GM13977 (cell line): ENCODE measurements around the gene DUSP1.

Experiments used
- DNase-seq: peaks from one replicate; pipeline ENCODE4 v3.0.0; 2012; ENCODE audit warnings: low spot score
- in situ Hi-C: fragments of 300-500 bp; cut with MboI; formaldehyde crosslinking; loops from one replicate; pipeline ENCODE4 v1.12.0; 2022; ENCODE audit warnings: low sequenced_read_pairs, low pct_unique_long_range_greater_than_20kb, mixed read lengths, inconsistent platforms; ENCODE audit not compliant: unreplicated experiment
- TF ChIP-seq, protein P1 (sequence below): IDR thresholded peaks from 2 replicates; pipeline ENCODE4 v1.5.1; 2012; ENCODE audit warnings: mild to moderate bottlenecking, control low read depth; ENCODE audit not compliant: insufficient read depth; ENCODE audit errors: extremely low read depth, missing control alignments

The DUSP1 gene

DNA sequence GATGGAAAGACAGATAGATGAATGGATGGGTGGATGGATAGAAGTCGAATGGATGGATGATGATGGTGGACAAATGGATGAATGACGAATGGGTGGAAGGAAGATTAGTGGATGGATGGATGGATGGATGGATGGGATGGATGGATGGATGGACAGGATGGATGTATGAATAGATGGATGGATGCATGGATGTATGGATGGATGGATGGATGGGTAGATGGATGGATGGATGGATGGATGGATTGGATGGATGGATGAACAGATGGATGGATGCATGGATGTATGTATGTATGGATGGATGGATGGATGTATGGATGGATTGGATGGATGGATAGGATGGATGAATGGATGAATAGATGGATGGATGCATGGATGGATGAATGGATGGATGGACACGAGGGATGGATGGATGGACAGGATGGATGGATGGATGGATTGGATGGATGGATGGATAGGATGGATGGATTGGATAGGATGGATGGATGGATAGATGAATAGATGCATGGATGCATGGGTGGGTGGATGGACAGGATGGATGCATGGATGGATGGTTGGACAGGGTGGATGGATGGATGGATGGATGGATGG, 52.4 kb downstream of the DUSP1 start:
- TF ChIP-seq, protein P1, sequence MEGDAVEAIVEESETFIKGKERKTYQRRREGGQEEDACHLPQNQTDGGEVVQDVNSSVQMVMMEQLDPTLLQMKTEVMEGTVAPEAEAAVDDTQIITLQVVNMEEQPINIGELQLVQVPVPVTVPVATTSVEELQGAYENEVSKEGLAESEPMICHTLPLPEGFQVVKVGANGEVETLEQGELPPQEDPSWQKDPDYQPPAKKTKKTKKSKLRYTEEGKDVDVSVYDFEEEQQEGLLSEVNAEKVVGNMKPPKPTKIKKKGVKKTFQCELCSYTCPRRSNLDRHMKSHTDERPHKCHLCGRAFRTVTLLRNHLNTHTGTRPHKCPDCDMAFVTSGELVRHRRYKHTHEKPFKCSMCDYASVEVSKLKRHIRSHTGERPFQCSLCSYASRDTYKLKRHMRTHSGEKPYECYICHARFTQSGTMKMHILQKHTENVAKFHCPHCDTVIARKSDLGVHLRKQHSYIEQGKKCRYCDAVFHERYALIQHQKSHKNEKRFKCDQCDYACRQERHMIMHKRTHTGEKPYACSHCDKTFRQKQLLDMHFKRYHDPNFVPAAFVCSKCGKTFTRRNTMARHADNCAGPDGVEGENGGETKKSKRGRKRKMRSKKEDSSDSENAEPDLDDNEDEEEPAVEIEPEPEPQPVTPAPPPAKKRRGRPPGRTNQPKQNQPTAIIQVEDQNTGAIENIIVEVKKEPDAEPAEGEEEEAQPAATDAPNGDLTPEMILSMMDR = no peak
- no peak for DNase-seq
- in situ Hi-C loops = loop anchor here (25.0 kb wide), 1 partner anchor 494 kb away; no protein-coding TSS in a partner anchor
